RWPE1 (cell line): ENCODE data around the gene NIF3L1.

ENCODE experiments used
- CTCF ChIA-PET: fragments of 350-600 bp; sonication (Branson Sonifier 250); formaldehyde crosslinking; extraction: SDS; loops from one replicate; lab custom pipeline; 2021; lab: Yijun Ruan, JAX
- POLR2A ChIA-PET: fragments of 400-600 bp; formaldehyde crosslinking; extraction: SDS; loops from one replicate; lab custom pipeline; 2020; ENCODE audit warnings: antibody characterized with exemption; ENCODE audit not compliant: low non-redundant PET; lab: Yijun Ruan, JAX
- DNase-seq: peaks from one replicate; pipeline ENCODE4 v3.0.0; 2012; ENCODE audit warnings: low spot score
- H3K27ac ChIP-seq: fragments of 450-650 bp; 2 replicates; pipeline ENCODE4 v1.5.1; 2017
- CTCF ChIP-seq: fragments of 450-650 bp; conservative IDR thresholded peaks from 2 replicates; pipeline ENCODE4 v1.5.1; 2017; ENCODE audit warnings: low read depth, mild to moderate bottlenecking

The NIF3L1 gene

GRCh38 chr2:200905618-200906296 lies 16.6 kb downstream of the NIF3L1 start:
- TF ChIP-seq CTCF = peak; percentile 75
- peak; percentile 50 for DNase-seq
- ChIA-PET CTCF (interaction anchor here (0.6 to 1.3 kb wide), 16 partner anchors 9 to 1579 kb away, joined by 3 to 7 read pairs (median 4); partner anchors contain the start of gene CASP10), POLR2A (no interaction called here)
- peak overlapping the region; percentile 26 for H3K27ac ChIP-seq

GRCh38 chr2:200909958-200910357 lies 20.8 kb downstream of the NIF3L1 start:
- ChIA-PET POLR2A (no interaction called here), CTCF (interaction anchor here (0.6 kb wide), 1 partner anchor 1077 kb away, joined by 8 read pairs; no protein-coding TSS in a partner anchor)
- no peak for DNase-seq
- H3K27ac ChIP-seq = no peak overlapping the region
- no peak for TF ChIP-seq CTCF

- DNase-seq = no peak
- H3K27ac ChIP-seq = no peak overlapping the region
- ChIA-PET CTCF (interaction anchor here (0.7 kb wide), 1 partner anchor 785 kb away, joined by 5 read pairs; the partner anchor contains the start of gene MPP4), POLR2A (no interaction called here)
- no peak for TF ChIP-seq CTCF
These were observed 24.5 kb downstream of the NIF3L1 start for GRCh38 chr2:200913654-200914053.

GRCh38 chr2:200922439-200922838 lies 33.3 kb downstream of the NIF3L1 start:
- no peak overlapping the region for H3K27ac ChIP-seq
- CTCF ChIA-PET = no interaction called here
- DNase-seq = no peak
- POLR2A ChIA-PET = no interaction called here
- TF ChIP-seq CTCF = no peak

GRCh38 chr2:200929334-200930249 lies 40.4 kb downstream of the NIF3L1 start:
- no peak overlapping the region for H3K27ac ChIP-seq
- TF ChIP-seq CTCF = no peak
- ChIA-PET POLR2A (interaction anchor here (0.6 kb wide), 1 partner anchor 14 kb away, joined by 3 read pairs; no protein-coding TSS in a partner anchor), CTCF (interaction anchor here (0.6 to 0.7 kb wide), 2 partner anchors 73 to 1102 kb away, joined by 3 to 7 read pairs; no protein-coding TSS in a partner anchor)
- peak; percentile 20 for DNase-seq

GRCh38 chr2:200930947-200931626 lies 41.9 kb downstream of the NIF3L1 start:
- ChIA-PET POLR2A (no interaction called here), CTCF (no interaction called here)
- DNase-seq = no peak
- no peak overlapping the region for H3K27ac ChIP-seq
- no peak for TF ChIP-seq CTCF
